GM19438 (cell line): Measurements from ENCODE around the gene DPYSL5.
"Not testable (repeated sequence)": the region's sequence is repeated elsewhere in the genome, so short reads cannot be mapped to it uniquely, and the experiment has no call there.

Experiments
- ATAC-seq: cut with Tn5 transposase; IDR thresholded peaks from one replicate; pipeline ENCODE4 v1.9.1; 2021; ENCODE audit warnings: low read depth; ENCODE audit not compliant: unreplicated experiment

The DPYSL5 gene

DNA sequence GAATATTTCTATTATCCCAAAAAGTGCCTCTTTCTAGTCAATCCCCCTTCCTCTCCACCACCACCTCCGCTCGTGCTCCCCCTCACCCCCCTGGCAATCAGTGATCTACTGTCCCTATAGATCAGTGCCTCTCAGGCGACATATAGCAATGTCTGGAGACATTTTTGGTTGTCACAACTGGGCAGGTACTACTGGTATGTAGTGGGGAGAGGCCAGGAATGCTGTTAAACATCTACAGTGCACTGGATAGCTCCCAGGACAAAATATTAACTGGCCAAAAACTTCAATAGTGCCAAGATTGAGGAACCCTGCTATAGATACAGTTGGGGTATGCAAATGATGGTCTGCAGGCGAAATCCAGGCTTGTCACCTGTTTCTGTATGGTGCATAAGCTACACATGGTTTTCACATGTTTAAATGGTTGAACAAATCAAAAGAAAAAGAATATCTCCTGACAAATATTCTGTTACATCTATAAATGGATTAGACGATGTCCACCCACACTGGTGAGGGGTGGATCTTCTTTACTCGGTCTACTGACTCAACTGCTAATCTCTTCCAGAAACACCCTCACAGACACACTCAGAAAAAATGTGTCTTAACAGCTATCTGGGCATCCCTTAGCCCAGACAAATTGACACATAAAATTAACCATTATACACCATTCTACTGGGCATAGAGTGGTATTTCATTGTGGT lies 25.5 kb downstream of the DPYSL5 start:
- no peak for ATAC-seq

DNA sequence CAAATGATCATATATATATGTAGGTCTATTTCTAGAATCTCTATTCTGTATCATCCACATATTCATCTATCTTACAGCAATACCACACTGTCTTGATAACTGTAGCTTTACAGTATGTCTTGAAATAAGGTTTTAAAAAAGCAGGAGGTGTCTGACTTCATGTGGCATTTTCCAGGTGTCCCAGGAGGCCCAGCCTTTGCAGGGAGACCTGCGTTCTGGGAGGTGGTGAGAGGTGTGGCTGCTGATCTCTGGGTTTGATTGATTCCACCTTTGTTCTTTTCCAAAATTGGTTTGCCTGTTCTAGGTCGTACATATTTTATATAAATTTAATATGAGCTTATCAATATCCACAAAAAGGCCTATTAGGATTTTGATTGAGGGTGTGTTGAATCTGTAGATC lies 26.6 kb downstream of the DPYSL5 start:
- ATAC-seq, result no peak

- no peak for ATAC-seq
These were observed 27.2 kb downstream of the DPYSL5 start for GRCh38 chr2:26875065-26875634.

DNA sequence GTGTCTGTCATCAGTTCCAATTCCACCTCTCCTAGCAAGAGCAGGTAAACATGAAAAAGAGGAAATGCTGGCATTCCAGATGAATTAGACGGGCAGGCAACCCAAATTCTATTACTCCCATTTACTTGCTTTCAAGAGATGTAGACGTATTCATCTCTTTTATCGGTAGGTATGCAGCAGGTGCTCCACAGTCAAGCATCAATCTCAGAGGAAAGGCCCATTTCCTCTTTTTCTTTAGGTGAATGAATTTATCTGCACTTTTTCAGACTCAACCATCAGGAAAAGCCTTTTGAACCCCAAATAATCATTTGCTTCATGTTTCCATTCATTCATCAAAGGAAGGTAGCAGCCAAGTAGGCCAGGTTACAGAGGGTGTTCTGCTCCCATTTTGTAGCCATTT lies 27.9 kb downstream of the DPYSL5 start:
- no peak for ATAC-seq

GRCh38 chr2:26876260-26876659 lies 28.3 kb downstream of the DPYSL5 start:
- ATAC-seq, result no peak

GRCh38 chr2:26877276-26877675 lies 29.3 kb downstream of the DPYSL5 start:
- no peak for ATAC-seq

DNA sequence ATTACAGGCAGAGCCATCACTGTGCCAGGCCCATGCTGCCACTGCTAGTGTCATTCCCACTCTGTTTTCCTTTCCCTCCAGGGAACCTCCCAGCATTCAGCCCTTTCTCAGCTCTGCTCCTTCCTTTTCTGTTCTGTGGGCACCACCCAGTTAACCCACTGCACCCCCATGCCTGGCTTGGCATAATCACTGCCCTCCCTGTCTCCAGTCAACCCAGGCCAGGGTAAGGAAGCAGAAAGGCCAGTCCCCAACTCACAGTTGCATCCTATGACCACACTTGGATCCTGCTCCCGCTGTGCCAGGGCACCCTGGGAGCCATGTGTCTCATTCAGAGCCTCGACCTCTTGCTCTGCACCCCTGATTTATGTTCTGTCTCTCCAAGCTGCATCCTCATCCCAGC lies 32.2 kb downstream of the DPYSL5 start:
- ATAC-seq, result no peak

GRCh38 chr2:26880910-26881435 lies 33.0 kb downstream of the DPYSL5 start:
- ATAC-seq, result no peak

DNA sequence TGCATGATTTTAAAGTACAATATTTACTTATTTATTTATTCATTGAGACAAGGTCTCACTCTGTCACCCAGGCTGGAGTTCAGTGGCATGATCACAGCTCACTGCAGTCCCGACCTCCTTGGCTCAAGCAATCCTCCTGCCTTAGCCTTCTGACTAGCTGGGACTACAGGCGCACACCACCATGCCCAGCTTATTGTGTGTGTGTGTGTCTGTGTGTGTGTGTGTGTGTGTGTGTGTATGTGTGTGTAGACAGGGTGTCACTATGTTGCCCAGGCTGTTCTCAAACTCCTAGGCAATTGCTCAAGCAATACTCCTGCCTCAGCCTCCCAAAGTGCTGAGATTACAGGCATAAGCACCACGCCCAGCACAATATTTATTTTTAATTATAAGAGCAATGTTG lies 34.3 kb downstream of the DPYSL5 start:
- not testable (repeated sequence) for ATAC-seq

GRCh38 chr2:26883956-26884355 lies 36.0 kb downstream of the DPYSL5 start:
- ATAC-seq, result no peak

GRCh38 chr2:26884486-26884885 lies 36.6 kb downstream of the DPYSL5 start:
- no peak for ATAC-seq

DNA sequence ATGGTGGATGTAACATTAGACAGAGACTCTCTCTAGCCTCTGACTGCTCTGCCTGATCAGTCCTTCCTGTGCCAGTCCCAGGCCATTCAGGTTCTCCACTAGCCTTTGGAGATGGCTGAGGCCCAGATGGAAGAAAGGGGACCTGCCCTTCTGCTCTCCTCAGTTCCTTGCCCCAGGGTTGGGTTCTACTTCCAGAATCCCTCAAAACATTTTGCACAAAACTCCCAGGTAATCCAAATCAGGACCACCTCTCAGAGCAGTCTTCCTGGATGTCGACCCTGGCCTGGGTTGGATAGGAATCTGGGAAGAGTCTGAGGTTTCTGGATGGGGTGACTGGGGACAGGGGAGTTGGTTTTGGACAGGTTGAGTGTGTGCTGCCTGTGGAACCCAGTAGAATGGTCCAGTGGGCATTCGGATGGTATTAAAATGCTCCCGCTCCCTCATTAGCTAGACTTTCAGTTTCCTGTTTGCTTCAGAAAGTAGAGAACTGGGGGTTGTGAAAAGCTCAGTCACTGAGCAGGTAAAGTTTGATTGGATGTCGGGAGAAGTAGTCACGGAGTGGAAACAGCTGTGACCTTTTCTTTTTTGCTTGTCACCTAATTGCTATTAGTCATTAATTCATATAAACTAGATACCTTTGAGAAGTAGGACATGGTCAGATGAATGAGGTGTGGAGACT lies 37.9 kb downstream of the DPYSL5 start:
- ATAC-seq, result no peak

DNA sequence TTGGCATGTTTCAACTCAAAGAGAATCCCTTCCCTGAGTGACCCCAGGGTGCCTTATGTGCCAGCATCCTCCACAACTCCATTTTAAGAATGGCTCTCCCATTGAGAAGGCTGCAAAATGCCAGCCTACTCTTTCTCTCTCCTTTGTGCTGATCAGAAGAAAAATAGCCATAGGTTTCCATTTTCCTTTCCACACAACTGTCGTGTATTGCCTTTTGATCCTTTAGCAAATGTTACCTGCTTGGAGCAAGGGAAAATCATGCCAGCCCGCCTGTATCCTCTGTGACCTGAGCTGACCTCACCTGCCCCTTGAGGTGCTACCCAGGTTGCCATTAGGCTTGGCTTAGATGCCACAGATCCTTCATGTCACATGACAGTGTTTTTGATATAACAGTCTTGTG lies 38.8 kb downstream of the DPYSL5 start:
- ATAC-seq, result no peak

DNA sequence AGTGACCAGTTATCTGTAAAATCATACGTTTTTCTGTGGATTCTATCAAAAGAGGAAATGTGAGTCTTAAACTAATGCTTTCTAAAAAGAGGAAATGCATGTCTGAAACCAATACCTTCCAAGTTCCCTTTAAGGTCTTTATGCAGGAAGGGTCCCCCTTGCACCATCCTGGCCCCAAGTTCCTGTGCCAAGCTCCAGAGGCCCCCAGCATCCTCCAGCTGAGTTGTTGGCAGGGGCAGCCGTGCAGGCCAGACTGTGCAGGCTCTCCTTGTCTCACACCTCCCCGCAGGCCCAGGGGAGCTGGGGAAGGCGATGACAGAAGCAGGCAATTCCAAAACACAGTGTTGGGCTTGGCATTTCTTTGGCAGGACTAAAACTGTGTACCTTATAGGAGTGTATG lies 39.2 kb downstream of the DPYSL5 start:
- ATAC-seq, result no peak

- ATAC-seq, result no peak
These were observed 41.9 kb downstream of the DPYSL5 start for GRCh38 chr2:26889796-26890195.

DNA sequence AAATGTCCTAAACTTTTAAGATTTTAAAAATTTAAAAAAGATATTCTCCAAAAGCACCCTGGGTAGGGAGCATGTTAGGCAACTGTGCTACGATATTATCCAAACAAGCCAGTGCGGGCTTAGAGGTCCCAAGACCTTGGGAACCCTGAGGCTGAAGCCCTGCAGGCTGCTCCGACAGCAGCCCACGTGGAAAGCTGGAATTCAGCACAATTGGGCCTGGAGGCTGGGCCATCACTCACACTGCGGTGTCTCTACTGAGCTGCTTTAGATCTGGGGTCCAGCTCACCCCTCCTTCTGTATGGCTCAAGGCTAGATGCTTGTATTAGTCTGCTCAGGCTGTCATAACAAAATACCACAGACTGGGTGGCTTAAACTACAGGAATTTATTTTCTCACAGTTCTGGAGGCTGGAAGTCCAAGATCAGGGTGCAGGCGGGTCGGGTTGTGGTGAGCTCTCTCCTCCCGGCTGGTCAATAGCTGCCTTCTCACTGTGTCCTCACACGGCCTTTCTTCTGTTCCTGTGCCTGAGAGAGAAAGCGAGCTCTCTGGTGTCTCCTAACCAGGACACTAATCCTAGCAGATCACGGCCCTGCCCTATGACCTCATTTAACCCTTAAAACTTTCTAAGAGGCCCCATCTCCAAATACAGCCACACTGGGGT lies 42.5 kb downstream of the DPYSL5 start:
- no peak for ATAC-seq

DNA sequence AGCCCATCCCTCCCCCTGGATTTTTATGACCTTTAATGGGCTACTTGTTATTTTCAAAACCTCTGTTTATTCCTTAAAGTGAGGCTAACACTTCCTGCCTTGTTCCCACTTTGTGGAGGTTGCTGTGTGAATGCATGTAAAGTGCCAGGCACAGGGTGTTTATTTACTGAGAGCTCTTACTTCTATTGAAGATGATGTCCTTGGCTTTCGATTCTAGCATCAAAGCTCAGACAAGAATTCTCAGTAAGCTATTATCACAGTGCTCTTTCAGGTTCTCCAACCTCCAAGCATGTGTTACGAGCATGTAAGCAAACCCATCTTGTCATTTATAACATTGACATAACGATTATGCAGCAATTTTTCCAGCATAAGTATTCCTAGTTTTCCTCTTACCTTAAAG lies 44.2 kb downstream of the DPYSL5 start:
- no peak for ATAC-seq

- ATAC-seq, result no peak
These were observed 45.1 kb downstream of the DPYSL5 start for GRCh38 chr2:26892922-26893524.

GRCh38 chr2:26894136-26894535 lies 46.2 kb downstream of the DPYSL5 start:
- no peak for ATAC-seq

- ATAC-seq, result no peak
These were observed 50.0 kb downstream of the DPYSL5 start for GRCh38 chr2:26897807-26898479.
